ENCODE measurements around the gene FOXRED1.
"Not testable (repeated sequence)": the region's sequence is repeated elsewhere in the genome, so short reads cannot be mapped to it uniquely, and the experiment has no call there.

Gene FOXRED1

GRCh38 chr11:126231725-126232459, 37.1 kb upstream of the FOXRED1 start:
- DNase-seq (ENCODE audit: low spot score) = no peak
- TF ChIP-seq, protein P1, sequence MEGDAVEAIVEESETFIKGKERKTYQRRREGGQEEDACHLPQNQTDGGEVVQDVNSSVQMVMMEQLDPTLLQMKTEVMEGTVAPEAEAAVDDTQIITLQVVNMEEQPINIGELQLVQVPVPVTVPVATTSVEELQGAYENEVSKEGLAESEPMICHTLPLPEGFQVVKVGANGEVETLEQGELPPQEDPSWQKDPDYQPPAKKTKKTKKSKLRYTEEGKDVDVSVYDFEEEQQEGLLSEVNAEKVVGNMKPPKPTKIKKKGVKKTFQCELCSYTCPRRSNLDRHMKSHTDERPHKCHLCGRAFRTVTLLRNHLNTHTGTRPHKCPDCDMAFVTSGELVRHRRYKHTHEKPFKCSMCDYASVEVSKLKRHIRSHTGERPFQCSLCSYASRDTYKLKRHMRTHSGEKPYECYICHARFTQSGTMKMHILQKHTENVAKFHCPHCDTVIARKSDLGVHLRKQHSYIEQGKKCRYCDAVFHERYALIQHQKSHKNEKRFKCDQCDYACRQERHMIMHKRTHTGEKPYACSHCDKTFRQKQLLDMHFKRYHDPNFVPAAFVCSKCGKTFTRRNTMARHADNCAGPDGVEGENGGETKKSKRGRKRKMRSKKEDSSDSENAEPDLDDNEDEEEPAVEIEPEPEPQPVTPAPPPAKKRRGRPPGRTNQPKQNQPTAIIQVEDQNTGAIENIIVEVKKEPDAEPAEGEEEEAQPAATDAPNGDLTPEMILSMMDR (IDR thresholded peaks at IDR 0.05; ENCODE audit: borderline replicate concordance, control extremely low read depth, extremely low read depth, insufficient read depth, missing control alignments) = no peak
- in situ Hi-C loops (cut with MboI; ENCODE audit: low sequenced_read_pairs, unreplicated experiment) = no loop called here

DNA sequence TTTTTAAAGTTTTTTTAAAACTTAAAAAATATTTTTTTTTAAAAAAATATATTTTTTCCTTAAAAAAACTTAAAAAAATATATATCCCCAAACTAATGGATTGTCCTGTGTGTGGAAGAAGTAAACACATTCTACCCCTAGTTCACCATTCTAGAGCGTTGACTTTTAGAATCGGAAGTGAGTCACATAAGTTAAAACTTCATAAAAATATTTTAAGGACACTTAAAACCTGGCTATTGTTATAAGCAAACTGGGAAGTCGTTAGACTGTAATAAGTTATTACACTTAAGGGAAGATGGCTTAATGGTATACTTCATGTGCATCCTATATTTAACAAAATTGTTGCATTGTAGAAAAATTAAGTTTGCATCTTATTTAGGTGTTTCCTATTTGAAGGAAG, 36.3 kb upstream of the FOXRED1 start:
- TF ChIP-seq, protein P1 (IDR thresholded peaks at IDR 0.05; ENCODE audit: borderline replicate concordance, control extremely low read depth, extremely low read depth, insufficient read depth, missing control alignments) = no peak
- DNase-seq (ENCODE audit: low spot score) = no peak
- in situ Hi-C loops (cut with MboI; ENCODE audit: low sequenced_read_pairs, unreplicated experiment) = no loop called here

GRCh38 chr11:126233391-126233790, 35.6 kb upstream of the FOXRED1 start:
- TF ChIP-seq, protein P1 (IDR thresholded peaks at IDR 0.05; ENCODE audit: borderline replicate concordance, control extremely low read depth, extremely low read depth, insufficient read depth, missing control alignments) = no peak
- DNase-seq (ENCODE audit: low spot score) = no peak
- in situ Hi-C loops (cut with MboI; ENCODE audit: low sequenced_read_pairs, unreplicated experiment) = no loop called here

GRCh38 chr11:126246636-126247035, 22.3 kb upstream of the FOXRED1 start:
- in situ Hi-C loops (cut with MboI; ENCODE audit: low sequenced_read_pairs, unreplicated experiment) = no loop called here
- DNase-seq (ENCODE audit: low spot score) = no peak
- TF ChIP-seq, protein P1 (IDR thresholded peaks at IDR 0.05; ENCODE audit: borderline replicate concordance, control extremely low read depth, extremely low read depth, insufficient read depth, missing control alignments) = no peak

DNA sequence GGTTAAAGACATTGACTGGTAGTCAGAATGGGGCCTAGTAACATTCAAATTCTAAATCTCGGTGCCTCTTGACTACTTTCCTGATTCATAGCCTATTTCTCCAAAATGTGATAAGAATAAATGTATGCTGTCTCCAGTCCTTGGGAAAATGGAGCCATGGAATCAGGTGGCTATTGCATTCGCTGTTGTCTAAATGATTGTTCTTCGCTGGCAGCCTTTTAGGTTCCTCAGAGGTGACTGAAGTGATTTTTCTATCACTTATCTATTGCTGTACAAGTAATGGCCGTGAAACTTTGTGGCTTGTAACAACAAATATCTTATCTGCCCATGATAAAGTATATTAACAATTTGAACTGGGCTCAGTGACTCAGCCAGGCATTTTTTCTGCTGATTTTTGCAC, 15.7 kb upstream of the FOXRED1 start:
- DNase-seq (ENCODE audit: low spot score) = no peak
- TF ChIP-seq, protein P1 (IDR thresholded peaks at IDR 0.05; ENCODE audit: borderline replicate concordance, control extremely low read depth, extremely low read depth, insufficient read depth, missing control alignments) = no peak
- in situ Hi-C loops (cut with MboI; ENCODE audit: low sequenced_read_pairs, unreplicated experiment) = no loop called here

DNA sequence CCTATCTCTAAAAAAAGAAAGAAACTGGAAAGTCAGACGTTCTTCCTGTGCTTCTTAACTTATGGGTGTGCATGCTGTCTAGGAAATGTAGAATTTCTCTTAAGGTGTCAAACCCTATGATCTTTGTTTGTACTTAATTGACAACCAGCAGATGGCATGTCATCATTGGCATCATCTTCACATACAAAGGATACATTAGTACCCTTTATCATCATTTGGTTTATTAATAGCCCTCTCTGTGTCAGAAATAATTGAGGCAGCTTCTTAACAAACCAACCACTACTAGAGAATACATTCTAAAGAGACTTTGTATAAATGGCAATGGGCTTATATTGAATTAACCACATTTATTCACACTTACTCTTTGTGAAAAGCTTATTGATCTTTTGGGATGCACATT, 14.1 kb upstream of the FOXRED1 start:
- TF ChIP-seq, protein P1 (IDR thresholded peaks at IDR 0.05; ENCODE audit: borderline replicate concordance, control extremely low read depth, extremely low read depth, insufficient read depth, missing control alignments) = no peak
- in situ Hi-C loops (cut with MboI; ENCODE audit: low sequenced_read_pairs, unreplicated experiment) = no loop called here
- no peak for DNase-seq (ENCODE audit: low spot score)

- DNase-seq (ENCODE audit: low spot score); in situ Hi-C loops (cut with MboI; ENCODE audit: low sequenced_read_pairs, unreplicated experiment): not testable (repeated sequence)
Measured at GRCh38 chr11:126255507-126255906, 13.4 kb upstream of the FOXRED1 start.
